Coronary artery (tissue), 2 donors: ENCODE measurements around the gene CFLAR.

Experiments
- DNase-seq: peaks from one replicate; pipeline ENCODE4 v3.0.0-alpha.2; 2017; ENCODE audit warnings: low spot score
- H3K27ac ChIP-seq, 2 donors: fragments of 200-600 bp; sonication (generic); one replicate each; pipeline ENCODE4 v1.5.1; 2016 to 2019
- H3K4me3 ChIP-seq: fragments of 200-600 bp; sonication (generic); 2 replicates; pipeline ENCODE4 v1.5.1; 2016; ENCODE audit warnings: mild to moderate bottlenecking, moderate library complexity
- CTCF ChIP-seq: fragments of 200-600 bp; sonication (generic); IDR thresholded peaks from one replicate; pipeline ENCODE4 v1.5.1; 2019; ENCODE audit warnings: antibody characterized with exemption

CFLAR gene

GRCh38 chr2:201154615-201155399, 38.8 kb downstream of the CFLAR start:
- Histone ChIP-seq H3K4me3 (no peak overlapping the region), H3K27ac (peak overlapping the region in 1 of 2 donors; percentile 2)
- no peak for DNase-seq
- TF ChIP-seq CTCF: no peak

DNA sequence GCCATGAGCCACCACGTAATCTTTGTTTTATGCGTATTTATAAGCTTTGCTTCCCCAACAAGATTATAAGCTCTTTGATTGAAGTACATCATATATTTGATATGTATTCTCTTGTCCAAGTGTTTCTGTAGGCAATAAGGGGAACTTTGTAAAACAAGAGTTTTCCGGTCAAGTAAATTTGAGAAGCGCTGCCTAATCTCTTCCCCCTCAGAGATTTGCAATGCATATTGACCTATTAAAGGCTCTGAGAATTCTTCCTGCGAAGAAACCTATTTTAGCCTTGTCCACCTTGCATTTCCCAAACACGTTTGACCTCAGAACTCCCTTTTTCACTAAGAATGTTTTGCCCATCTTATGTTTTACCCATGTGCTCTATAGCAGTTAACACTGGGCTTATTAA, 40.1 kb downstream of the CFLAR start:
- DNase-seq: no peak
- TF ChIP-seq CTCF: no peak
- Histone ChIP-seq H3K4me3 (no peak overlapping the region), H3K27ac (no peak overlapping the region)

DNA sequence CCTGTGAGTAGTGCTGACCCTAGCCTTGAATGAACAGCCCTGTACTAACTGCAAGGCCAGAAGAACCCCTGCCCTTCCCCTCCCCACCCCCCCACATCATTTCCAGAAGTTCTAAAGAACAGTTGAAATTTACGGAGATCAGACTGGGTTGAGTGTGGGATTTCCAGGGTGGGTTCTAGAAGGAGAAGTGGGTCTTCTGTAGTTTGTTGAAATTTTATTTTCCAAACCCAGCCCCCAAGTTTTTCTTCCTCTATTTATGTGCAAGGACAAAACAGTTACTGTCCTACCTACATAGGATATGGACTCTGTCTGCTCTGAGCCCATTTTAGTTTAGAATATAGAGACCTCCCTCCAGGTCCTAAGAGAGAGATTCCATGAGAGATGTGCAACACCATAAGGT, 40.7 kb downstream of the CFLAR start:
- Histone ChIP-seq H3K4me3 (no peak overlapping the region), H3K27ac (peak overlapping the region in 1 of 2 donors; percentile 35)
- TF ChIP-seq CTCF: no peak
- no peak for DNase-seq

DNA sequence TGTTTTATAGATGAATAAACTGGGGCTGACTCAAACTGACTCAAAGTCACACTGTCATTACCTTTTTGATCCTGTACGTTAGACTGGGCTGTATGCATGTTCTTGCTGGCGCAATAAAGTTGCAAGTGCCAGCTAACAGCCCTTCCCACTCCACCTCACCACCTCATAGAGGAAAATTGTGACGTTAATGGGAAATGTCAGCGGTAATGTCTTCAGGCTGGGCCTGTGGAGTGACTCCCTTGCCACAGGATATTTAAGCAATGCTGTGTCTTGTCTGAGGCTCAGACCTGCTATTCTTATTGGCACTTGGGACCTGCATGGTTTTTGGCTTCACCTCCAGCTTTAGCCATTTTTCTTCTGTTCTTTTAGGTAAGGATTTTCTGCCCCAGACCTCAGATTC, 41.7 kb downstream of the CFLAR start:
- no peak for TF ChIP-seq CTCF
- H3K27ac ChIP-seq: peak overlapping the region in 1 of 2 donors; percentile 35
- no peak overlapping the region for H3K4me3 ChIP-seq
- no peak for DNase-seq

DNA sequence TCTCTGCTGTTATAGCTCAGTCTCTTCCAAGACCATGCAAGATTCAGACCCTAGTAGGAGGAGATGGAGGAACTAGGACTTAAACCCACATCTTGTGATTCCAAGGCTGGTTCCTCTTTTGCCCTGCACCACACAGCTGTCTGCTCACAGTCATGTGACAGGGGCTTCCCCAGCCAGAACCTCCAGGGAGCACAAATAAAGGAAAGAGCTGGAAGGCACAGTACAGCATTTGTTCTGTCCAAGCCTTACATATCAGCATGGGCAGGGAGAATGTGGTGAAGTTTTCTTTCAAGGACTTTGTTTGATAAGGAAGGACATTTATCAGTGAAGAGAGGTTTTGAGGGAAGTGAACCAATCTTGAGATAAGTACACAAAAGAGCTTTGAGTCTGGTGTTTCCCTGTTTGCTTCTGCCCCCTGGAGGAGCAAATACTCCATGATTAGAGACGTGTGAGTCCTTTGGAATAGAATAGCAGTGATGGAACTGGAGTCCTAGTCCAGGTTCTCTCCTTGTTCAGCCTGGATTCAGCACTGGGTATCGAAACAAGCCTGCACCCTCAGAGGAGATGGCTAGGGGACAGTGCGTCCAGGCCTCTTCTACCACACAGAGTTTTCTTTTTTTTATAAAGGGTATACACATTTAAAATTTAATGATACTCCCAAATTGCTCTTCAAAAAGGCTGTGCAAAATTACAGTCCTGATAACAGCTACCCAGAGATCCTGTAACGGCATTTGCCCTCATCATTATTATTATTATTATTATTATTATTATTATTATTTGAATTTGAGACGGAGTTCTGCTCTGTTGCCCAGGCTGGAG, 42.4 kb downstream of the CFLAR start:
- DNase-seq: no peak
- H3K27ac ChIP-seq: peak overlapping the region in 1 of 2 donors; percentile 35
- TF ChIP-seq CTCF: no peak
- no peak overlapping the region for H3K4me3 ChIP-seq

DNA sequence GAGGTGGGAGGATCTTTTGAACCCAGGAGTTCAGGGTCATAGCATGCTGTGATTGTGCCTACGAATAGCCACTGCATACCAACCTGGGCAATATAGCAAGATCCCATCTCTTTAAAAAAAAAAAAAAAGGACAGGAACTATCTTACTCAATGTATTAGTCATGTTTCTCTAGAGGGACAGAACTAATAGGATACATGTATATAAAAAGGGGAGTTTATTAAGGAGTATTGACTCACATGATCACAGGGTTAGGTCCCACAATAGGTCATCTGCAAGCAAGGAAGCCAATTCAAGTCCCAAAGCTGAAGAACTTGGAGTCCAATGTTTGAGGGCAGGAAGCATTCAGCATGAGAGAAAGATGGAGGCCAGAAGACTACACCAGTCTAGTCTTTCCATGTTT, 48.2 kb downstream of the CFLAR start:
- no peak overlapping the region for H3K27ac ChIP-seq
- DNase-seq: no peak
- H3K4me3 ChIP-seq: no peak overlapping the region
- TF ChIP-seq CTCF: no peak
